ENCODE results near the gene LRP6.
"Not testable (repeated sequence)": the region's sequence is repeated elsewhere in the genome, so short reads cannot be mapped to it uniquely, and the experiment has no call there.

Gene LRP6

GRCh38 chr12:12265571-12266388 is 1.1 kb downstream of the LRP6 start:
- no peak for DNase-seq (ENCODE audit: low read depth)

GRCh38 chr12:12265035-12265434 is 1.8 kb downstream of the LRP6 start:
- no peak for DNase-seq (ENCODE audit: low read depth)

GRCh38 chr12:12263909-12264308 is 2.9 kb downstream of the LRP6 start:
- no peak for DNase-seq (ENCODE audit: low read depth)

- DNase-seq (ENCODE audit: low read depth) = not testable (repeated sequence)
These were observed 10.5 kb downstream of the LRP6 start for GRCh38 chr12:12256291-12256757.

- DNase-seq (ENCODE audit: low read depth) = no peak
These were observed 12.3 kb downstream of the LRP6 start for GRCh38 chr12:12254553-12254952.

- no peak for DNase-seq (ENCODE audit: low read depth)
These were observed 17.4 kb downstream of the LRP6 start for GRCh38 chr12:12249216-12250050.

GRCh38 chr12:12247584-12247983 is 19.3 kb downstream of the LRP6 start:
- no peak for DNase-seq (ENCODE audit: low read depth)

- DNase-seq (ENCODE audit: low read depth) = no peak
These were observed 22.5 kb downstream of the LRP6 start for GRCh38 chr12:12244341-12244740.

- DNase-seq (ENCODE audit: low read depth) = no peak
These were observed 26.0 kb downstream of the LRP6 start for GRCh38 chr12:12240662-12241340.

- DNase-seq (ENCODE audit: low read depth) = no peak
These were observed 27.7 kb downstream of the LRP6 start for GRCh38 chr12:12239127-12239526.

- no peak for DNase-seq (ENCODE audit: low read depth)
These were observed 28.2 kb downstream of the LRP6 start for GRCh38 chr12:12238605-12239004.

- DNase-seq (ENCODE audit: low read depth) = no peak
These were observed 29.9 kb downstream of the LRP6 start for GRCh38 chr12:12236896-12237295.

GRCh38 chr12:12230275-12230674 is 36.6 kb downstream of the LRP6 start:
- DNase-seq (ENCODE audit: low read depth) = no peak

GRCh38 chr12:12229556-12230092 is 37.2 kb downstream of the LRP6 start:
- DNase-seq (ENCODE audit: low read depth) = no peak

GRCh38 chr12:12228402-12228801 is 38.4 kb downstream of the LRP6 start:
- no peak for DNase-seq (ENCODE audit: low read depth)

GRCh38 chr12:12226187-12226586 is 40.7 kb downstream of the LRP6 start:
- no peak for DNase-seq (ENCODE audit: low read depth)

- DNase-seq (ENCODE audit: low read depth) = no peak
These were observed 42.5 kb downstream of the LRP6 start for GRCh38 chr12:12224240-12224940.

GRCh38 chr12:12221560-12221959 is 45.3 kb downstream of the LRP6 start:
- DNase-seq (ENCODE audit: low read depth) = no peak

- no peak for DNase-seq (ENCODE audit: low read depth)
These were observed 47.2 kb downstream of the LRP6 start for GRCh38 chr12:12219664-12220063.

GRCh38 chr12:12217018-12217359 is 49.9 kb downstream of the LRP6 start:
- DNase-seq (ENCODE audit: low read depth) = no peak

GRCh38 chr12:12216349-12217017 is 50.4 kb downstream of the LRP6 start:
- DNase-seq (ENCODE audit: low read depth) = no peak

All from stimulated activated CD4-positive, alpha-beta T cell treated with anti-CD3 and anti-CD28 coated beads, Interleukin-2, amount 100 ng/mL, for 4 hours (primary cell).